ENCODE results near the gene RPS27.
A peak's percentile ranks its signal among the peaks of the same experiment; 100 is the strongest.
"Not testable (repeated sequence)": the region's sequence is repeated elsewhere in the genome, so short reads cannot be mapped to it uniquely, and the experiment has no call there.

Gene RPS27

GRCh38 chr1:153987621-153988020 is 2.9 kb upstream of the RPS27 start:
- Histone ChIP-seq H3K27ac (ENCODE audit: low read length) (no peak overlapping the region), H3K36me3 (ENCODE audit: control insufficient read depth in 2 of 2, insufficient read depth in 2 of 2, low read length in 2 of 2) (peaks cover 2 to 11% of the 10 kb centered on the region in 2 donors), H3K27me3 (ENCODE audit: control insufficient read depth in 1 of 2, insufficient read depth in 2 of 2, low read length in 2 of 2) (no peaks in the 10 kb centered on the region), H3K9me3 (ENCODE audit: control insufficient read depth in 2 of 2, low read length in 2 of 2) (no peaks in the 10 kb centered on the region), H3K9ac (ENCODE audit: low read length in 2 of 2) (no peak overlapping the region), H3K4me3 (ENCODE audit: low read length in 2 of 2) (no peak overlapping the region), H3K4me1 (ENCODE audit: control insufficient read depth, insufficient read depth, low read length) (peaks cover 24% of the 10 kb centered on the region)

- peaks cover 12 to 18% of the 10 kb centered on the region in 2 donors for H3K36me3 ChIP-seq (ENCODE audit: control insufficient read depth in 2 of 2, insufficient read depth in 2 of 2, low read length in 2 of 2)
- no peaks in the 10 kb centered on the region for H3K9me3 ChIP-seq (ENCODE audit: control insufficient read depth in 2 of 2, low read length in 2 of 2)
- H3K9ac ChIP-seq (ENCODE audit: low read length in 2 of 2): peak overlapping the region; percentile 87 to 98
- H3K4me3 ChIP-seq (ENCODE audit: low read length in 2 of 2): peak overlapping the region; percentile 67 to 99
- H3K4me1 ChIP-seq (ENCODE audit: control insufficient read depth, insufficient read depth, low read length): peaks cover 25% of the 10 kb centered on the region
- peak overlapping the region; percentile 96 for H3K27ac ChIP-seq (ENCODE audit: low read length)
- H3K27me3 ChIP-seq (ENCODE audit: control insufficient read depth in 1 of 2, insufficient read depth in 2 of 2, low read length in 2 of 2): no peaks in the 10 kb centered on the region
Measured at GRCh38 chr1:153991151-153991630, 629 bp downstream of the RPS27 start.

DNA sequence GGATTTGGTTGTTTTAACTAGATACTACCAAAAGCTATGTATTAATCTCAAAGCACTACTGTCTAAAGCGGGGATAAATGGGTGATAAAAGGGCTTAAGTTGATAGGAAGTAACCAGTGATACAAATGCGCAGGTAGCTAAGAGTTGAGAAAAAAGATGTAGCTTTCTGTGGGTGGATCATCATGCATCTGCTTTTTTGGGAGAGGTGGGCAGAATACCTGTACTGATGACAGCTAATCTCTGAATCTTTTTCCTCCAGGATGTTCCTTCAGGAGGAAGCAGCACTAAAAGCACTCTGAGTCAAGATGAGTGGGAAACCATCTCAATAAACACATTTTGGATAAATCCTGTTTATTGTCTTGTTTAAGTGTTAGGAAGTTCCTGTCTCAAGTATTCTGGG is 1.2 kb downstream of the RPS27 start:
- Histone ChIP-seq H3K9me3 (ENCODE audit: control insufficient read depth in 2 of 2, low read length in 2 of 2) (no peaks in the 10 kb centered on the region), H3K27ac (ENCODE audit: low read length) (peak overlapping the region; percentile 96), H3K9ac (ENCODE audit: low read length in 2 of 2) (peak overlapping the region; percentile 13 to 87), H3K4me3 (ENCODE audit: low read length in 2 of 2) (peak overlapping the region; percentile 67 to 99), H3K4me1 (ENCODE audit: control insufficient read depth, insufficient read depth, low read length) (peaks cover 22% of the 10 kb centered on the region), H3K27me3 (ENCODE audit: control insufficient read depth in 1 of 2, insufficient read depth in 2 of 2, low read length in 2 of 2) (no peaks in the 10 kb centered on the region), H3K36me3 (ENCODE audit: control insufficient read depth in 2 of 2, insufficient read depth in 2 of 2, low read length in 2 of 2) (peaks cover 12 to 18% of the 10 kb centered on the region in 2 donors)

DNA sequence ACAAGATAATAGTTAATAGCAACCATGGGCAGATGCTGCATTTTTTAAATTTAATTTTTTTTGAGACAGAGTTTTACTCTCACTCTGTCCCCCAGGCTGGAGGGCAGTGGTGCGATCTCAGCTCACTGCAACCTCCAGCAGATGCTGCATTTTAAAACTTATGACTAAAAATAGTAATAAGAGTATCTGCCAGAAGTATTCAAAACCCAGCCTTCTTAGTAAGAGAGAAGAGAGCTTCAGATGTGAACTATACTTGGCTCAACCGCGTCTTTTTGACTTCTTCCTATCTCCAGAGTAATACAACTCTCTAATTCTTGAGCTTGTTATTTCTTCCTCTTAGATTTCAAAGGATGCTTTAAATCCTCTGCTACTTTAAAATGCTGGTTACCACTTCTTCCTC is 4.6 kb downstream of the RPS27 start:
- Histone ChIP-seq H3K27me3 (ENCODE audit: control insufficient read depth in 1 of 2, insufficient read depth in 2 of 2, low read length in 2 of 2) (no peaks in the 10 kb centered on the region), H3K4me3 (ENCODE audit: low read length in 2 of 2) (no peak overlapping the region), H3K36me3 (ENCODE audit: control insufficient read depth in 2 of 2, insufficient read depth in 2 of 2, low read length in 2 of 2) (peaks cover 12 to 18% of the 10 kb centered on the region in 2 donors), H3K9ac (ENCODE audit: low read length in 2 of 2) (no peak overlapping the region), H3K4me1 (ENCODE audit: control insufficient read depth, insufficient read depth, low read length) (peaks cover 20% of the 10 kb centered on the region), H3K9me3 (ENCODE audit: control insufficient read depth in 2 of 2, low read length in 2 of 2) (no peaks in the 10 kb centered on the region), H3K27ac (ENCODE audit: low read length) (no peak overlapping the region)

DNA sequence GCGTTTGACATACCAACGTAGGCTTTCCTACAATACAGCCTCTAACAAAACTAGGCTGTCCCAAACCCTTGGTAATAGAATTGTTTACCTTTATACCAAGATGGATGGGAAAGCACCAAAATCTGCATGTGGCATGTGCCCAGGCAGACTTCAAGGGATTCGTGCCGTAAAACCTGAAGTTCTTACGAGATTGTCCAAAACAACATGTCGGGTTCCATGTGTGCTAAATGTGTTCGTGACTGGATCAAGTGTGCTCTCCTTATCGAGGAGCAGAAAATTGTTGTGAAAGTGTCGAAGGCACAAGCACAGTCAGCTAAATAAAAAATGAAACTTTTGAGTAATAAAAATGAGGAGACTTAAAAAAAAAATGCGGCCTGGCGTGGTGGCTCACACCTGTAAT is 5.1 kb downstream of the RPS27 start:
- H3K27me3 ChIP-seq (ENCODE audit: control insufficient read depth in 1 of 2, insufficient read depth in 2 of 2, low read length in 2 of 2): no peaks in the 10 kb centered on the region
- H3K4me1 ChIP-seq (ENCODE audit: control insufficient read depth, insufficient read depth, low read length): peaks cover 20% of the 10 kb centered on the region
- no peak overlapping the region for H3K4me3 ChIP-seq (ENCODE audit: low read length in 2 of 2)
- H3K27ac ChIP-seq (ENCODE audit: low read length): no peak overlapping the region
- H3K36me3 ChIP-seq (ENCODE audit: control insufficient read depth in 2 of 2, insufficient read depth in 2 of 2, low read length in 2 of 2): peaks cover 12 to 18% of the 10 kb centered on the region in 2 donors
- no peaks in the 10 kb centered on the region for H3K9me3 ChIP-seq (ENCODE audit: control insufficient read depth in 2 of 2, low read length in 2 of 2)
- H3K9ac ChIP-seq (ENCODE audit: low read length in 2 of 2): no peak overlapping the region

- peaks cover 13% of the 10 kb centered on the region for H3K4me1 ChIP-seq (ENCODE audit: control insufficient read depth, insufficient read depth, low read length)
- not testable (repeated sequence) for H3K9me3 ChIP-seq (ENCODE audit: control insufficient read depth in 2 of 2, low read length in 2 of 2); H3K4me3 ChIP-seq (ENCODE audit: low read length in 2 of 2); H3K9ac ChIP-seq (ENCODE audit: low read length in 2 of 2); H3K27me3 ChIP-seq (ENCODE audit: control insufficient read depth in 1 of 2, insufficient read depth in 2 of 2, low read length in 2 of 2); H3K27ac ChIP-seq (ENCODE audit: low read length)
- peaks cover 12% of the 10 kb centered on the region in 2 donors for H3K36me3 ChIP-seq (ENCODE audit: control insufficient read depth in 2 of 2, insufficient read depth in 2 of 2, low read length in 2 of 2)
Measured at GRCh38 chr1:153996882-153997281, 6.3 kb downstream of the RPS27 start.

GRCh38 chr1:154000420-154000819 is 9.9 kb downstream of the RPS27 start:
- no peak overlapping the region for H3K27ac ChIP-seq (ENCODE audit: low read length)

DNA sequence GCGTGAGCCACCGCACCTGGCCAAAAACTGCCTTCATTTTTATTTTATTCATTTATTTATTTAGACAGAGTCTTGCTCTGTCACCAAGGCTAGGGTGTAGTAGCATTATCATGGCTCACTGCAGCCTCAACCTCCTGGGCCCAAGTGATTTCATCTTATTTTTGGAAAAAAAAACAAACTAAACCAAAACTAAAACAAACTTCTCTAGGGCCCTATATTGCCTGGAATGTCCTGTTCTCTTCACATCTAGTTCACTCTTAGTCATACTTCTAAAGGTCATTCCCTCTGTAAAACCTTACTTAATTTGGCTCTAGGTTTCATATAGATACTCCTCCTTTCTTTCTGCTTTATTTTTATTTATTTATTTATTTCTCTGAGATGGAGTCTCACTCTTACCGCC is 15.6 kb downstream of the RPS27 start:
- H3K4me3 ChIP-seq (ENCODE audit: low read length in 2 of 2): no peak overlapping the region
- H3K4me1 ChIP-seq (ENCODE audit: control insufficient read depth, insufficient read depth, low read length): no peaks in the 10 kb centered on the region
- no peak overlapping the region for H3K9ac ChIP-seq (ENCODE audit: low read length in 2 of 2)
- no peaks in the 10 kb centered on the region for H3K27me3 ChIP-seq (ENCODE audit: control insufficient read depth in 1 of 2, insufficient read depth in 2 of 2, low read length in 2 of 2)
- H3K36me3 ChIP-seq (ENCODE audit: control insufficient read depth in 2 of 2, insufficient read depth in 2 of 2, low read length in 2 of 2): no peaks in the 10 kb centered on the region
- H3K9me3 ChIP-seq (ENCODE audit: control insufficient read depth in 2 of 2, low read length in 2 of 2): no peaks in the 10 kb centered on the region
- H3K27ac ChIP-seq (ENCODE audit: low read length): no peak overlapping the region

More at GRCh38 chr1:154000420-154000819, 9.9 kb downstream of the RPS27 start:
- no peaks in the 10 kb centered on the region for H3K9me3 ChIP-seq (ENCODE audit: control insufficient read depth in 2 of 2, low read length in 2 of 2)
- H3K4me1 ChIP-seq (ENCODE audit: control insufficient read depth, insufficient read depth, low read length): no peaks in the 10 kb centered on the region
- H3K9ac ChIP-seq (ENCODE audit: low read length in 2 of 2): no peak overlapping the region
- no peak overlapping the region for H3K4me3 ChIP-seq (ENCODE audit: low read length in 2 of 2)
- H3K36me3 ChIP-seq (ENCODE audit: control insufficient read depth in 2 of 2, insufficient read depth in 2 of 2, low read length in 2 of 2): peaks cover under 1 to 2% of the 10 kb centered on the region in 2 donors
- no peaks in the 10 kb centered on the region for H3K27me3 ChIP-seq (ENCODE audit: control insufficient read depth in 1 of 2, insufficient read depth in 2 of 2, low read length in 2 of 2)

DNA sequence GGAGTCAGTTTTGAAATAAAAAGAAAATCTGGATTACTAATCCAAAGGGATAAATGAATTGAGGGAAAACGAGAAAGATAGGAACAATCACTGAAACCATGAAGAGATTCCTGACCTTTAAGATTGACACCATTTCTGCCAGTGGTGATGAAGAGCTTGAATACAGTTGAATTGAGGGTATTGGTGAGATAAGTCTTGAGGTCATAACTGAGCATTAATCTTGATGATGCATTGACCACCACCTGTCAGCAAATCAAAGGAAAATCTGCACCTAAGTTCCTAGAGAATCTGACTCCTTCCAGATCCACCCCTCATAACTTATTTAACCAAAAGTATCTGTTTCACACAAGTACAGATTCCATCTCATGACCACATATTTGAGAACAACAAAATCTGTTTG is 21.6 kb downstream of the RPS27 start:
- Histone ChIP-seq H3K9me3 (ENCODE audit: control insufficient read depth in 2 of 2, low read length in 2 of 2) (no peaks in the 10 kb centered on the region), H3K36me3 (ENCODE audit: control insufficient read depth in 2 of 2, insufficient read depth in 2 of 2, low read length in 2 of 2) (no peaks in the 10 kb centered on the region), H3K27me3 (ENCODE audit: control insufficient read depth in 1 of 2, insufficient read depth in 2 of 2, low read length in 2 of 2) (no peaks in the 10 kb centered on the region), H3K9ac (ENCODE audit: low read length in 2 of 2) (no peak overlapping the region), H3K27ac (ENCODE audit: low read length) (no peak overlapping the region), H3K4me1 (ENCODE audit: control insufficient read depth, insufficient read depth, low read length) (no peaks in the 10 kb centered on the region), H3K4me3 (ENCODE audit: low read length in 2 of 2) (no peak overlapping the region)

- not testable (repeated sequence) for H3K4me3 ChIP-seq (ENCODE audit: low read length in 2 of 2); H3K4me1 ChIP-seq (ENCODE audit: control insufficient read depth, insufficient read depth, low read length); H3K9ac ChIP-seq (ENCODE audit: low read length in 2 of 2); H3K27me3 ChIP-seq (ENCODE audit: control insufficient read depth in 1 of 2, insufficient read depth in 2 of 2, low read length in 2 of 2); H3K36me3 ChIP-seq (ENCODE audit: control insufficient read depth in 2 of 2, insufficient read depth in 2 of 2, low read length in 2 of 2); H3K27ac ChIP-seq (ENCODE audit: low read length); H3K9me3 ChIP-seq (ENCODE audit: control insufficient read depth in 2 of 2, low read length in 2 of 2)
Measured at GRCh38 chr1:154012543-154012942, 22.0 kb downstream of the RPS27 start.

- Histone ChIP-seq H3K27me3 (ENCODE audit: control insufficient read depth in 1 of 2, insufficient read depth in 2 of 2, low read length in 2 of 2) (no peaks in the 10 kb centered on the region), H3K4me1 (ENCODE audit: control insufficient read depth, insufficient read depth, low read length) (no peaks in the 10 kb centered on the region), H3K9me3 (ENCODE audit: control insufficient read depth in 2 of 2, low read length in 2 of 2) (no peaks in the 10 kb centered on the region), H3K9ac (ENCODE audit: low read length in 2 of 2) (no peak overlapping the region), H3K27ac (ENCODE audit: low read length) (no peak overlapping the region), H3K4me3 (ENCODE audit: low read length in 2 of 2) (no peak overlapping the region), H3K36me3 (ENCODE audit: control insufficient read depth in 2 of 2, insufficient read depth in 2 of 2, low read length in 2 of 2) (no peaks in the 10 kb centered on the region)
Measured at GRCh38 chr1:154014154-154014907, 23.8 kb downstream of the RPS27 start.

All from stomach smooth muscle (tissue), 2 donors.